Breast epithelium (tissue), 3 donors: ENCODE results near the gene KRT33A.

Experiments
- POLR2A ChIP-seq: fragments of 450-650 bp; IDR thresholded peaks from one replicate; pipeline ENCODE4 v1.6.1; 2016; ENCODE audit warnings: antibody characterized with exemption, mild to moderate bottlenecking, moderate library complexity
- POLR2AphosphoS5 ChIP-seq, 3 donors: sonication (generic); formaldehyde crosslinking; IDR thresholded peaks; one replicate each; pipeline ENCODE4 v1.6.1; 2017; ENCODE audit warnings: antibody characterized with exemption in 3 of 3

DNA sequence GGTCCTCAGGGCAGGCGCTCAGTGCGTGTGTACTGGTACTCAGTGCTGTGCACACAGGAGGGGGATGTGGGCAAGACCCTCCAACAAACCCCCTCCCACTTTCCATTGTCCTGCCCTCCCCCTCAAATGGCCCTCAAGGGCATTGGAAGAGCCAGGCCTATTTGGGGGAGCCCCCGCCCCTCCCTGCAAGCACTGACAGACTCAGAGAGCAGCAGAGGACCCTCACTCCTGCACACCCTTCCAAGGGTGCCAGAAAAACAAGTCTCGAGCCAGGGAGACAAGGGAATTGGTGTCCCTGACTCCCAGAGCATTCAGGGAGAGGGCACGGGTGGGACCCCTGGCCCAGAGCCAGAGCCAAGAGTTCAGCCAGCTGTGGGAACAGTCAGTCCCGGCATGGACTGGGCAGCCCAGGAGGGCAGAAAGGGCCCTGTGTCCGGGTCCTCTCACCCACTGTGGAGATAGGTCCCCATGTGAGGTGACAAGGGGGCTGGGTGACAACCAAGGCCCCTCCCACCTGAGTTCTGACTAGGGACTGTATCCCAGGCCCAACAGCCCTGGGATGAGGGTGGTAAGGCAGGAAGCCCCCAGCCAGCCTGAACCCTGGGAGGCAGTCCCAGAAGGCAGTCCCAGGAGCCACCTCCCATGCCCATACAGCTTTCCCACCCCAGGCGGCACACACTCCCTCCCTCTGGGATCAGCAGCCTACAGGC, 23.1 kb downstream of the KRT33A start:
- no peak for TF ChIP-seq POLR2A
- no peak for TF ChIP-seq POLR2AphosphoS5 (IDR thresholded peaks at IDR 0.05)
